Nephron (organoid): Measurements from ENCODE around the gene POC1B.

Experiments
- H3K27ac Mint-ChIP-seq, 3 experiments: 2 replicates each; pipeline ENCODE4 v1.8.0; 2020; ENCODE audit warnings: mixed read lengths in 3 of 3, mild to moderate bottlenecking in 2 of 3, moderate library complexity in 1 of 3
- H3K27me3 Mint-ChIP-seq: 2 replicates; pipeline ENCODE4 v1.8.0; 2021; ENCODE audit warnings: low read depth, mild to moderate bottlenecking, moderate library complexity, mixed read lengths
- H3K36me3 Mint-ChIP-seq: 2 replicates; pipeline ENCODE4 v1.8.0; 2020; ENCODE audit warnings: low read depth, mixed read lengths
- H3K4me1 Mint-ChIP-seq: 2 replicates; pipeline ENCODE4 v1.8.0; 2020; ENCODE audit warnings: mixed read lengths
- H3K4me3 Mint-ChIP-seq, 3 experiments: 2 replicates each; pipeline ENCODE4 v1.8.0; 2020; ENCODE audit warnings: mild to moderate bottlenecking in 3 of 3, mixed read lengths in 3 of 3, moderate library complexity in 2 of 3
- H3K9me3 Mint-ChIP-seq: 2 replicates; pipeline ENCODE4 v1.8.0; 2020; ENCODE audit warnings: mixed read lengths
- CTCF ChIP-seq, 3 experiments: fragments of 200-600 bp; sonication (generic); IDR thresholded peaks; one replicate each; pipeline ENCODE4 v1.5.0; 2021; ENCODE audit warnings: antibody characterized with exemption in 3 of 3; ENCODE audit not compliant: unreplicated experiment in 3 of 3

POC1B gene

GRCh38 chr12:89537389-89537788 lies 11.5 kb upstream of the POC1B start:
- TF ChIP-seq CTCF (IDR thresholded peaks at IDR 0.05; ENCODE audit: unreplicated experiment in 3 of 3) = no peak
- H3K4me1 Mint-ChIP-seq = peaks cover 6% of the 10 kb centered on the region
- no peaks in the 10 kb centered on the region for H3K27me3 Mint-ChIP-seq
- H3K27ac Mint-ChIP-seq = no peak overlapping the region
- H3K36me3 Mint-ChIP-seq = no peaks in the 10 kb centered on the region
- no peak overlapping the region for H3K4me3 Mint-ChIP-seq
- no peaks in the 10 kb centered on the region for H3K9me3 Mint-ChIP-seq

DNA sequence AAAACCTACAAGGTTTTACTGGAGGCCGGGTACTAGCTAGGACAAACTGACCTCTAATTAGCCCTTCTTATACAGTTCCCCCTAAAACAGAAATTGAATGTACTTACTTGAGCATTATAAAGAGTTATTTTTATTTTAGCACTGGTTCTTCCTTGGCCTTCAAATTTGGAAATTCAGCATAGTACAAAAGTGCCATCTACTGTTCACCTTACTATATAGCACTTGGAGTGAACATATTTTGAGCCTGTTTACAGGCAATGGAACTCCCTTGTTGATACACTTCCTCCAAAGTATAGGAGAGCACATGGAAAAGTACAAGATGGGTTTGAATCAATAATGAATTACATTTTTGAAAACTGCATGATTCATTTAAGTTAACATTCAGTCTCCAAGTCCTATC lies 3.9 kb upstream of the POC1B start:
- no peaks in the 10 kb centered on the region for H3K27me3 Mint-ChIP-seq
- peak; percentile 65 to 72 (median 70) for TF ChIP-seq CTCF (IDR thresholded peaks at IDR 0.05; ENCODE audit: unreplicated experiment in 3 of 3)
- peak overlapping the region in 1 of 3 experiments; percentile 37 for H3K27ac Mint-ChIP-seq
- no peaks in the 10 kb centered on the region for H3K9me3 Mint-ChIP-seq
- peaks cover 11% of the 10 kb centered on the region for H3K4me1 Mint-ChIP-seq
- H3K4me3 Mint-ChIP-seq = peak overlapping the region; percentile 37 to 65 (median 42)
- no peaks in the 10 kb centered on the region for H3K36me3 Mint-ChIP-seq

DNA sequence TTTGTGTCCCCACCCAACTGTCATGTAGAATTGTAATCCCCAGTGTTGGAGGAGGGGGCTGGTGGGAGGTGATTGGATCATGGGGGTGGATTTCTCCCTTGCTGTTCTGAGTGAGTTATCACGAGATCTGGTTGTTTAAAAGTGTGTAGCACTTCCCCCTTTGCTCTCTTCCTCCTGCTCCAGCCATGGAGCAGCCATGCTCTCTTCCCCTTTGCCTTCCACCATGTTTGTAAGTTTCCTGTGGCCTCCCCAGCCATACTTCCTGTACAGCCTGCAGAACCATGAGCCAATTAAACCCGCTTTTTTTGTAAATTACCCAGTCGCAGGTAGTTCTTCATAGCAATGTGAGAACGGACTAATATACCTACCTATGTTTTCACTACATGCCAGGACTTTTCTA lies 2.6 kb upstream of the POC1B start:
- peaks cover 6% of the 10 kb centered on the region for H3K36me3 Mint-ChIP-seq
- TF ChIP-seq CTCF (IDR thresholded peaks at IDR 0.05; ENCODE audit: unreplicated experiment in 3 of 3) = no peak
- no peaks in the 10 kb centered on the region for H3K9me3 Mint-ChIP-seq
- H3K4me1 Mint-ChIP-seq = peaks cover 24% of the 10 kb centered on the region
- no peak overlapping the region for H3K27ac Mint-ChIP-seq
- no peaks in the 10 kb centered on the region for H3K27me3 Mint-ChIP-seq
- peak overlapping the region; percentile 36 to 73 (median 63) for H3K4me3 Mint-ChIP-seq

- H3K27me3 Mint-ChIP-seq = no peaks in the 10 kb centered on the region
- H3K4me3 Mint-ChIP-seq = peak overlapping the region; percentile 92 to 99 (median 95)
Measured at GRCh38 chr12:89525305-89525823, 483 bp downstream of the POC1B start.

GRCh38 chr12:89524541-89525304 lies 1.1 kb downstream of the POC1B start, which contains the start of gene GALNT4:
Gene GALNT4 (minus strand): TSS chr12:89524796. CDS start chr12:89524549, 247 bp downstream.
- Mint-ChIP-seq H3K27ac (peak within 1 kb of the TSS; percentile 92 to 97 (median 97)), H3K4me1 (peaks cover 41% of the 10 kb centered on the region), H3K27me3 (no peaks in the 10 kb centered on the region), H3K4me3 (peak within 1 kb of the TSS; percentile 92 to 99 (median 95)), H3K9me3 (no peaks in the 10 kb centered on the region), H3K36me3 (peaks cover 18% of the 10 kb centered on the region)
- TF ChIP-seq CTCF (IDR thresholded peaks at IDR 0.05; ENCODE audit: unreplicated experiment in 3 of 3) = peak; percentile 67 to 76 (median 71)

More at GRCh38 chr12:89525305-89525823, 483 bp downstream of the POC1B start:
- no peak for TF ChIP-seq CTCF (IDR thresholded peaks at IDR 0.05; ENCODE audit: unreplicated experiment in 3 of 3)
- Mint-ChIP-seq H3K9me3 (no peaks in the 10 kb centered on the region), H3K27ac (peak overlapping the region; percentile 57 to 97 (median 92)), H3K4me1 (peaks cover 42% of the 10 kb centered on the region), H3K36me3 (peaks cover 18% of the 10 kb centered on the region)
